LNCaP clone FGC (cell line): Measurements from ENCODE around the gene SPTY2D1.
"Not testable (repeated sequence)": the region's sequence is repeated elsewhere in the genome, so short reads cannot be mapped to it uniquely, and the experiment has no call there.

Experiments
- DNase-seq: peaks from one replicate; pipeline ENCODE4 v3.0.0-alpha.2; 2011; ENCODE audit warnings: low read depth
- H3K4me3 ChIP-seq: 2 replicates; pipeline ENCODE4 v1.5.1; 2011; ENCODE audit warnings: mild to moderate bottlenecking, low read depth, low read length, control low read depth
- CTCF ChIP-seq: IDR thresholded peaks from 2 replicates; pipeline ENCODE4 v1.5.1; 2012; ENCODE audit warnings: mild to moderate bottlenecking; ENCODE audit not compliant: control insufficient read depth, insufficient read depth; ENCODE audit errors: extremely low read depth

SPTY2D1 gene

GRCh38 chr11:18669219-18669596 lies 35.1 kb upstream of the SPTY2D1 start:
- TF ChIP-seq CTCF = no peak
- DNase-seq = no peak
- no peak overlapping the region for H3K4me3 ChIP-seq

DNA sequence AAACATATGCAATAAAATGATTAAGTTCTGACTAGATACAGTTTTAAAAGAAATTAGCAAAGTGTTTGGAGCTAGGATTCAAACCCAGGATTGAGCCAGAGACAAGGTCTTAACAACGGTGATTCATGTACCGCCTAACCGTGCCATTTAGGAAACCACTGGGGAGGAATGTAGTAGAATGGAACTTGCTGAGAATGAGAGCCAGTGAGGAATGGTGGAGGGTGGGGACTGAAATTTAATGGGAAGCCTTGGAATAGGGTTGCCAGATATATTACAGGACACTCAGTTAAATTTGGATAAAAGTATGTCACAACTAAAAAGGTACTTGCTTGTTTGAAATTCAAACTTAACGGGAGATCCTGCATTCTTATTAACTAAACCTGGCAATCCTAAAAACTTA lies 34.0 kb upstream of the SPTY2D1 start:
- no peak for TF ChIP-seq CTCF
- no peak overlapping the region for H3K4me3 ChIP-seq
- no peak for DNase-seq

GRCh38 chr11:18665353-18665872 lies 31.3 kb upstream of the SPTY2D1 start:
- not testable (repeated sequence) for DNase-seq, H3K4me3 ChIP-seq

- DNase-seq = no peak
- no peak overlapping the region for H3K4me3 ChIP-seq
- no peak for TF ChIP-seq CTCF
Observed at GRCh38 chr11:18657673-18658072, 23.5 kb upstream of the SPTY2D1 start.

DNA sequence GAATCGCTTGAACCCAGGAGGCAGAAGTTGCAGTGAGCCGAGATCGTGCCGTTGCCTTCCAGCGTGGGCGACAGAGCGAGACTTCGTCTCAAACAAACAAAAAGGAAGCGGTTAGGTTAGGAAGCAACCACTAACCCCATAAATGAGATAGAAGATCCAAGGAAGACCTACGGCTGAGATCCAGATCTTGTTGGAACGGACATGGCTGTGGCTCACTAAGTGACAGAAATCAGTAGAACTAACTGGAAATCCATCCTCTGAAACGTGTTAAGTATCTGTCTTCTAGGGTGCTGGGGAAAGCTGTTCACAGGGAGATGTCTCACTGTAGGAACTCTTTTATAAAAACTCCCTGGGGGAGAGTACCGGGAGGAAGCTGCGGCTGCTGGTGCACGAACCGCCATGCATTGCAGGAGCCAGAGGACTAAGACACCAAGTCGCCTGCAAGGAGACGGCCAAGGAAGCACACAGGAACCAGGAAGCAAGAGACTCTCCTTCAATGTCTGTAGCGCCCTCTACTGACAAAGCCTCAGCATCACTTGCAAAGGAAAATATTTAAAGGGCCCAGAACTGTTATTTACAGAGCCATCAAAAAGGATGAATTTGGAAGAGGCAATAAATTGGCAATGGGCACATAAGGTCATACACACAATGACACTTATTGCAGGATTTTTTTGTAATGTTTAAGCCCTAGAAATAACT lies 16.9 kb upstream of the SPTY2D1 start:
- H3K4me3 ChIP-seq = no peak overlapping the region
- DNase-seq = peak; percentile 54
- TF ChIP-seq CTCF = peak; percentile 80

DNA sequence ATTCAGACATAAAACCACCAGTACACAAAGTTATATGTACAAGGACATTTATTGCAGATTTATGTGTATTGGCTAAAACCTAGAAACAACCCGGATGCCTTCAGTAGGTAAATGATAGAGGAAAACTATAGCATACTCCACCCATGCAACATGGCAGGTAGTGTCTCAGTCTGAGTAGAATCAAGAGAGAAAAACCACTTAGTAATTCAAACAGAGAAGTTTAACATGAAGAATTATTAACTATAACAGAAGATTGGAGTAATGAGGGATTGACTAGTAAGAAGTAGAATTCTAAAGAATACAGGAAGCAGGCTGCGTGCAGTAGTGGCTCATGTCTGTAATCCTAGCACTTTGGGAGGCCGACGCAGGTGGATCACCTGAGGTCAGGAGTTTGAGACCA lies 16.2 kb upstream of the SPTY2D1 start:
- TF ChIP-seq CTCF = no peak
- DNase-seq = no peak
- no peak overlapping the region for H3K4me3 ChIP-seq

DNA sequence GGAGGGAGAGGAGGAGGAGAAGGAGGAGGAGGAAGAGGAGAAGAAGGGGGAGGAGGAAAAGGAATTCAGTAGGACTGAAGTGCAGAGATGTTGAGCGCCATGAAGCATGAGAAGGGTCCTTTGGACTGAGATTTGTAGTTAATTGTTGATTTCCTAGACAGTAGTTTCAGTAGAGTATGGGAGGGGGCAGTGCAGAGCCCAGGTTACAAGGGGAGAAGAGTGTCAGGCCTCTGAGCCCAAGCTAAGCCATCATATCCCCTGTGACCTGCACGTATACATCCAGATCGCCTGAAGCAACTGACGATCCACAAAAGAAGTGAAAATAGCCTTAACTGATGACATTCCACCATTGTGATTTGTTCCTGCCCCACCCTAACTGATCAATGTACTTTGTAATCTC lies 8.9 kb upstream of the SPTY2D1 start:
- DNase-seq, H3K4me3 ChIP-seq: not testable (repeated sequence)

DNA sequence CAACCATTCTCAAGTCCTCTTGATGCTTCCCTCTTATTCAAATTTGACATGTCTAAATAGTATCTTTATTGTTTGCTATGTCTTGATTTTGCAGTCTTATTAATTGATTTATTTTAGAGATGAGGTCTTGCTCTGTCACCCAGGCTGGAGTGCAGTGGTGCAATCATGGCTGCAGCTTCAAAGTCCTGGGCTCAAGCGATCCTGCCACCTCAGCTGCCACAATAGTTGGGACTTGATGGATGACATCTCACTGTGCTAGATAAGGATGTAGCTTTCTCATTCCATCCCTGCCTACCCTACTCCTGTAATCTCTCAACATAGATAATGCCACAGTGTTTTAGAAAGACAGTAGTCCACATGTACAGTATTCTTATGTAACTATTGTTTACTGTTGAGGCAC lies 7.5 kb upstream of the SPTY2D1 start:
- no peak for TF ChIP-seq CTCF

More for the DNA sequence above, 7.5 kb upstream of the SPTY2D1 start:
- no peak for DNase-seq
- no peak overlapping the region for H3K4me3 ChIP-seq
